Lower lobe of right lung (tissue), 2 donors: Measurements from ENCODE around the gene TSHR. TPM values are rescaled to one million over a fixed set of nuclear protein-coding genes. Genes with fewer than 3 reads are reported as not detected.
A peak's percentile ranks its signal among the peaks of the same experiment; 100 is the strongest.
"Not testable (repeated sequence)": the region's sequence is repeated elsewhere in the genome, so short reads cannot be mapped to it uniquely, and the experiment has no call there.

Source experiments
- ATAC-seq, 2 donors: fragments of 200-7000 bp; cut with Tn5 transposase; one replicate each; pipeline ENCODE4 v1.9.1; 2020 to 2022; ENCODE audit warnings: mild to moderate bottlenecking in 2 of 2, moderate library complexity in 2 of 2
- DNase-seq: peaks from one replicate; pipeline ENCODE4 v3.0.0-alpha.2; 2020
- H3K27ac ChIP-seq: fragments of 200-600 bp; one replicate; pipeline ENCODE4 v1.8.0; 2022
- H3K27me3 ChIP-seq: fragments of 200-600 bp; one replicate; pipeline ENCODE4 v1.8.0; 2022; ENCODE audit warnings: low read depth
- H3K36me3 ChIP-seq: fragments of 200-600 bp; one replicate; pipeline ENCODE4 v1.8.0; 2022; ENCODE audit warnings: mild to moderate bottlenecking
- H3K4me1 ChIP-seq: fragments of 200-600 bp; one replicate; pipeline ENCODE4 v1.8.0; 2022
- H3K4me3 ChIP-seq: fragments of 200-600 bp; one replicate; pipeline ENCODE4 v1.8.0; 2022; ENCODE audit warnings: mild to moderate bottlenecking
- H3K9me3 ChIP-seq: fragments of 200-600 bp; one replicate; pipeline ENCODE4 v1.8.0; 2022
- intact Hi-C: fragments of 100-400 bp; cut with DNase I; formaldehyde crosslinking; loops from one replicate; pipeline ENCODE4 v1.11.0; 2022
- long read RNA-seq: library from polyadenylated mRNA; unstranded; transcript quantifications from one replicate; pipeline ENCODE4 v2.0.0, GENCODE V29; 2021
- total RNA-seq: library from RNA; stranded (reverse); fragmentation: NEBNext Ultra II Directional; extraction: Animal tissue kit (Norgen Biotek cat#: 25700); gene quantifications from one replicate; pipeline ENCODE4 v1.2.1, GENCODE V29; 2021
- TF ChIP-seq, protein P1 (sequence below): fragments of 200-600 bp; IDR thresholded peaks from one replicate; pipeline ENCODE4 v1.8.0; 2022; ENCODE audit warnings: antibody characterized with exemption, mild to moderate bottlenecking
- donor health status: DM: no; HTN: yes; CAD: no; lungs with severe emphysema.

Gene TSHR
- total RNA-seq = not detected
- long read RNA-seq, partial matches to known transcripts = 0 of 4 reads
- long read RNA-seq, other reads (novel, unspliced or antisense) = 4 of 4 reads

DNA sequence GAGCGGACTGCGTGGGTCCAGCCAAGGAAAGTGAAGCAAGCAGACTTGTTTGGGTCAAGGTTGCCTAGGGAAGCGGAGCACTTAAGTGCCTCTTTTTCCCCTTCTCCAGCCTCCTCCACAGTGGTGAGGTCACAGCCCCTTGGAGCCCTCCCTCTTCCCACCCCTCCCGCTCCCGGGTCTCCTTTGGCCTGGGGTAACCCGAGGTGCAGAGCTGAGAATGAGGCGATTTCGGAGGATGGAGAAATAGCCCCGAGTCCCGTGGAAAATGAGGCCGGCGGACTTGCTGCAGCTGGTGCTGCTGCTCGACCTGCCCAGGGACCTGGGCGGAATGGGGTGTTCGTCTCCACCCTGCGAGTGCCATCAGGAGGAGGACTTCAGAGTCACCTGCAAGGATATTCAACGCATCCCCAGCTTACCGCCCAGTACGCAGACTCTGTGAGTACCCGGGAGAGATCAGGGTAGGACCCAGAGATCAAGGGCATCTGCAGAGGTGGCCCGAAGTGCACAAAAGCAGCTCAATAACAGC lies at the start of gene TSHR:
TSHR (plus strand) TSS at position 206 of the 526 bp plus-strand sequence; CDS start at position 266, 60 bp downstream.
- no peak within 1 kb of the TSS for H3K27ac ChIP-seq
- TF ChIP-seq, protein P1, sequence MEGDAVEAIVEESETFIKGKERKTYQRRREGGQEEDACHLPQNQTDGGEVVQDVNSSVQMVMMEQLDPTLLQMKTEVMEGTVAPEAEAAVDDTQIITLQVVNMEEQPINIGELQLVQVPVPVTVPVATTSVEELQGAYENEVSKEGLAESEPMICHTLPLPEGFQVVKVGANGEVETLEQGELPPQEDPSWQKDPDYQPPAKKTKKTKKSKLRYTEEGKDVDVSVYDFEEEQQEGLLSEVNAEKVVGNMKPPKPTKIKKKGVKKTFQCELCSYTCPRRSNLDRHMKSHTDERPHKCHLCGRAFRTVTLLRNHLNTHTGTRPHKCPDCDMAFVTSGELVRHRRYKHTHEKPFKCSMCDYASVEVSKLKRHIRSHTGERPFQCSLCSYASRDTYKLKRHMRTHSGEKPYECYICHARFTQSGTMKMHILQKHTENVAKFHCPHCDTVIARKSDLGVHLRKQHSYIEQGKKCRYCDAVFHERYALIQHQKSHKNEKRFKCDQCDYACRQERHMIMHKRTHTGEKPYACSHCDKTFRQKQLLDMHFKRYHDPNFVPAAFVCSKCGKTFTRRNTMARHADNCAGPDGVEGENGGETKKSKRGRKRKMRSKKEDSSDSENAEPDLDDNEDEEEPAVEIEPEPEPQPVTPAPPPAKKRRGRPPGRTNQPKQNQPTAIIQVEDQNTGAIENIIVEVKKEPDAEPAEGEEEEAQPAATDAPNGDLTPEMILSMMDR = no peak
- peak within 1 kb of the TSS; percentile 56 for H3K4me3 ChIP-seq
- no peaks in the 10 kb centered on the region for H3K9me3 ChIP-seq
- no peaks in the 10 kb centered on the region for H3K36me3 ChIP-seq
- H3K27me3 ChIP-seq = peaks cover 7% of the 10 kb centered on the region
- DNase-seq (peak; percentile 48), ATAC-seq (peak; percentile 73 to 78)
- peaks cover 10% of the 10 kb centered on the region for H3K4me1 ChIP-seq
- intact Hi-C loops = no loop called here

DNA sequence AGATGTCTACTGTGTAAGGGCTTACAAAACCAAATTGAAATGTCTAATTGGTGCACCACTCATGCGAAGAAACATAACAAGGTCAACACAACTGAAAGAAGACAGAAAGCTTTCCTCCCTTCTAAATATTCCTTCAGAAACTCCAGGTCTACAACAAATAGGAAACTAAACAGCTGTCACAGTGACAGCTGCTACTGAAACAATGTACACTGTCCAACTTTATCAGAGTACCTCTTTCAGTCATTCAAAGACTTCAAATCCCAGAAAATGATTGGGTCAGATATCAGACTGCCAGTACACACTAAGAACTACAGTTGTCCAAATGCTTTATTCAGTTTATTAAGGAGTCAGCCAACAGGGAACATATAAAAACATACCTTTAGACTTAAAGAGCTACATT lies 49.1 kb upstream of the TSHR start:
- Histone ChIP-seq H3K4me1 (no peaks in the 10 kb centered on the region), H3K9me3 (no peaks in the 10 kb centered on the region), H3K27ac (no peak overlapping the region), H3K36me3 (no peaks in the 10 kb centered on the region), H3K4me3 (no peak overlapping the region), H3K27me3 (no peaks in the 10 kb centered on the region)
- no peak for ATAC-seq
- intact Hi-C loops = no loop called here
- DNase-seq = no peak
- TF ChIP-seq, protein P1 = no peak

GRCh38 chr14:80906946-80907345 lies 48.5 kb upstream of the TSHR start:
- ATAC-seq = no peak
- Histone ChIP-seq H3K27me3 (no peaks in the 10 kb centered on the region), H3K9me3 (no peaks in the 10 kb centered on the region), H3K36me3 (no peaks in the 10 kb centered on the region), H3K27ac (no peak overlapping the region), H3K4me1 (no peaks in the 10 kb centered on the region), H3K4me3 (no peak overlapping the region)
- intact Hi-C loops = no loop called here
- DNase-seq = no peak
- TF ChIP-seq, protein P1 = no peak

- DNase-seq, ATAC-seq, H3K27ac ChIP-seq, H3K27me3 ChIP-seq, H3K9me3 ChIP-seq, intact Hi-C loops, H3K4me3 ChIP-seq, H3K4me1 ChIP-seq: not testable (repeated sequence)
- peaks cover 13% of the 10 kb centered on the region for H3K36me3 ChIP-seq
These were observed 43.4 kb upstream of the TSHR start for GRCh38 chr14:80912013-80912412.

DNA sequence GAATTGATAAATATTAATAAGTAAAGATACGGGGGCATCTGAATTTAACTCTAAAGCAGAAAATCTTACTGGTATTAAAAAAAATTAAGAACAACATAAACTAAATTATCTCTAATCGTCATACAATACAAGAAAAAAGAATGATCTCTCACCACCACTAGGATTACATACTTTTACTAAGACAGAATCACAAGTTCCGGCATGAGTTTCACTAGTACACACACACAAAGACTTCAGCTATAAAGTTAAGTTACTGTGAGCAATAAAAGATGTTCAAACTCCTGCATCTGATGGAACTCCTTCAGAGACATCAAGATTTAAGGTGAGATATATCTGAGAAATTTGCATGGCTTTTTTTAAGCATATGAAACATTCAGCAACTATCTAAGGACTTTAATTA lies 35.8 kb upstream of the TSHR start:
- H3K4me3 ChIP-seq = no peak overlapping the region
- DNase-seq (no peak), ATAC-seq (no peak)
- no peaks in the 10 kb centered on the region for H3K27me3 ChIP-seq
- no peak overlapping the region for H3K27ac ChIP-seq
- H3K4me1 ChIP-seq = no peaks in the 10 kb centered on the region
- peaks cover 13% of the 10 kb centered on the region for H3K36me3 ChIP-seq
- TF ChIP-seq, protein P1 = no peak
- no peaks in the 10 kb centered on the region for H3K9me3 ChIP-seq
- intact Hi-C loops = no loop called here

GRCh38 chr14:80923368-80923767 lies 32.1 kb upstream of the TSHR start:
- TF ChIP-seq, protein P1 = no peak
- Histone ChIP-seq H3K36me3 (no peaks in the 10 kb centered on the region), H3K4me3 (no peak overlapping the region), H3K9me3 (no peaks in the 10 kb centered on the region), H3K27me3 (no peaks in the 10 kb centered on the region), H3K27ac (no peak overlapping the region), H3K4me1 (no peaks in the 10 kb centered on the region)
- intact Hi-C loops = no loop called here
- ATAC-seq (no peak), DNase-seq (no peak)
